K562 (cell line): ENCODE data around the gene RAD50. TPM values are rescaled to one million over a fixed set of nuclear protein-coding genes. Genes with fewer than 3 reads are reported as not detected.

Source experiments
- ATAC-seq: fragments of 200-7000 bp; cut with Tn5 transposase; 3 replicates; pipeline ENCODE4 v1.9.1; 2020; ENCODE audit warnings: moderate library complexity
- BruUV-seq: library from RNA; stranded (reverse); fragments of 400-500 nt; replicated peaks from 2 replicates; lab custom pipeline; 2021; lab: Mats Ljungman, UMichigan
- CTCF ChIA-PET: fragments of 300-600 bp; formaldehyde crosslinking; extraction: SDS; loops from one replicate; lab custom pipeline; 2021; ENCODE audit warnings: low intra/inter-chr PET ratio; lab: Yijun Ruan, JAX
- POLR2A ChIA-PET: fragments of 300-600, 350-650 bp; sonication (Branson Sonifier 250); formaldehyde crosslinking; extraction: SDS; loops from one replicate; lab custom pipeline; 2021; ENCODE audit warnings: antibody characterized with exemption, inconsistent platforms; lab: Yijun Ruan, JAX
- DNase-seq, 4 experiments: peaks; one replicate each; pipeline versions ENCODE4 v3.0.0 to v3.0.0-alpha.2; 2011 to 2018; ENCODE audit warnings: low spot score in 3 of 4, mixed read lengths in 3 of 4; ENCODE audit errors: extremely low read depth in 1 of 4
- FAIRE-seq: peaks from 2 replicates; lab custom pipeline; 2011; peaks lifted over from hg19 to GRCh38; lab: Jason Lieb, UNC
- H2AFZ ChIP-seq: 2 replicates; pipeline ENCODE4 v1.6.0; 2011; ENCODE audit warnings: low read depth, low read length, control low read depth, inconsistent platforms
- H3K27ac ChIP-seq: fragments of 200-600 bp; 3 replicates; pipeline ENCODE4 v1.8.0; 2011; ENCODE audit warnings: low read depth, mild to moderate bottlenecking, control low read depth, inconsistent platforms, low read length, moderate library complexity, mixed read lengths; ENCODE audit errors: extremely low read depth
- H3K27me3 ChIP-seq, 2 experiments: fragments of 300-600 bp in 1 of 2; 2 replicates in 1 of 2; 3 replicates in 1 of 2; pipeline versions ENCODE4 v1.6.0 to v1.8.0; 2011; ENCODE audit warnings: inconsistent platforms in 2 of 2, low read length in 2 of 2, mild to moderate bottlenecking in 1 of 2, mixed read lengths in 1 of 2, moderate library complexity in 1 of 2; ENCODE audit not compliant: control insufficient read depth in 2 of 2, insufficient read depth in 2 of 2
- H3K36me3 ChIP-seq: fragments of 300-600 bp; 3 replicates; pipeline ENCODE4 v1.8.0; 2011; ENCODE audit warnings: mild to moderate bottlenecking, low read length, inconsistent platforms; ENCODE audit not compliant: control insufficient read depth, insufficient read depth
- H3K4me1 ChIP-seq, 2 experiments: fragments of 200-600 bp in 1 of 2; replicated peaks in 1 of 2; 2 replicates in 1 of 2; 3 replicates in 1 of 2; pipeline versions ENCODE4 v1.5.1 to v1.8.0; 2011; ENCODE audit warnings: inconsistent platforms in 2 of 2, low read length in 2 of 2, mild to moderate bottlenecking in 1 of 2, mixed read lengths in 1 of 2, moderate library complexity in 1 of 2; ENCODE audit not compliant: control insufficient read depth in 2 of 2, insufficient read depth in 2 of 2
- H3K4me2 ChIP-seq: 2 replicates; pipeline ENCODE4 v1.6.1; 2011; ENCODE audit warnings: low read length, control low read depth, inconsistent platforms, mixed read lengths; ENCODE audit not compliant: insufficient read depth
- H3K4me3 ChIP-seq: fragments of 200-600 bp; sonication (generic), shearing (Covaris generic); 2 replicates; pipeline ENCODE4 v1.5.1; 2016; ENCODE audit warnings: control low read depth, inconsistent platforms
- H3K79me2 ChIP-seq: fragments of 200-600 bp; 3 replicates; pipeline ENCODE4 v1.8.0; 2011; ENCODE audit warnings: low read length, inconsistent platforms; ENCODE audit not compliant: control insufficient read depth, insufficient read depth
- H3K9ac ChIP-seq, 2 experiments: 2 replicates each; pipeline versions ENCODE4 v1.6.0 to v1.6.1; 2011; ENCODE audit warnings: low read depth in 2 of 2, low read length in 2 of 2, control low read depth in 1 of 2, inconsistent platforms in 1 of 2, mild to moderate bottlenecking in 1 of 2, mixed read lengths in 1 of 2; ENCODE audit not compliant: insufficient read depth in 1 of 2
- H3K9me1 ChIP-seq: one replicate; pipeline ENCODE4 v1.6.0; 2011; ENCODE audit warnings: inconsistent platforms, mild to moderate bottlenecking, low read length, moderate library complexity; ENCODE audit not compliant: control insufficient read depth, insufficient read depth
- H3K9me3 ChIP-seq: replicated peaks from 2 replicates; pipeline ENCODE4 v1.5.1; 2011; ENCODE audit warnings: low read depth, low read length, inconsistent platforms; ENCODE audit not compliant: control insufficient read depth, insufficient read depth
- H4K20me1 ChIP-seq: replicated peaks from 2 replicates; pipeline ENCODE4 v1.6.1; 2011; ENCODE audit warnings: low read length, inconsistent platforms, mixed read lengths; ENCODE audit not compliant: control insufficient read depth, insufficient read depth
- BRF1 ChIP-seq: IDR thresholded peaks from 3 replicates; pipeline ENCODE4 v1.6.1; 2011; ENCODE audit warnings: borderline replicate concordance, mild to moderate bottlenecking; ENCODE audit not compliant: insufficient read length; ENCODE audit errors: extremely low read depth
- NCOR1 ChIP-seq: fragments of 450-650 bp; IDR thresholded peaks from 2 replicates; pipeline ENCODE4 v1.6.1; 2016; ENCODE audit warnings: mild to moderate bottlenecking, moderate library complexity
- SIRT6 ChIP-seq: IDR thresholded peaks from one replicate; pipeline ENCODE4 v1.6.1; 2012; ENCODE audit warnings: low read depth, mild to moderate bottlenecking, control low read depth, inconsistent platforms, low read length, moderate library complexity
- ZNF354B ChIP-seq: fragments of 250-450 bp; sonication (Bioruptor Pico); IDR thresholded peaks from 2 replicates; pipeline ENCODE4 v1.4.0; 2020
- ZNF395 ChIP-seq: fragments of 200-800 bp; sonication (Bioruptor generic); IDR thresholded peaks from 2 replicates; pipeline ENCODE4 v1.6.1; 2017; ENCODE audit warnings: missing genetic modification characterization, missing compliant biosample characterization
- WGBS: fragments of 100-300 bp; shearing (Covaris generic); methylation state at CpG from one replicate; pipeline ENCODE4 v1.1.6; 2016; ENCODE audit warnings: low coverage, mixed read lengths; ENCODE audit not compliant: insufficient coverage; ENCODE audit errors: missing lambda C conversion rate; 5-methylcytosine and 5-hydroxymethylcytosine counted together
- in situ Hi-C: fragments of 300-500 bp; cut with MboI; formaldehyde crosslinking; loops from 4 replicates; pipeline ENCODE4 v1.15.0; 2018; ENCODE audit warnings: inconsistent platforms, mixed read lengths
- intact Hi-C: fragments of 100-400 bp; cut with micrococcal nuclease; formaldehyde crosslinking; loops from 2 replicates; pipeline ENCODE4 v1.14.2; 2022
- polyA plus RNA-seq, 8 experiments: library from polyadenylated mRNA; depleted of rRNA in 4 of 8; stranded (reverse) in 5 of 8; unstranded in 3 of 8; fragments of >200 nt; fragmentation: Nextera tagmentation in 2 of 8; fragmentation: Illumina TruSeq in 1 of 8; extraction: Ambion mirVana in 2 of 8; extraction: Trizol in 1 of 8; gene quantifications; 2 replicates each; pipeline versions ENCODE4 v1.2.1 to v1.2.3, GENCODE V29; 2011 to 2014; ENCODE audit warnings: inconsistent platforms in 1 of 8, missing spikeins in 1 of 8
- total RNA-seq, 7 experiments: library from RNA; depleted of rRNA in 6 of 7; stranded (reverse); fragments of >200 nt in 6 of 7; fragmentation: Illumina TruSeq in 2 of 7; extraction: Trizol in 2 of 7; gene quantifications; 2 replicates each; pipeline versions ENCODE4 v1.2.1 to v1.2.3, GENCODE V29; 2011 to 2021; ENCODE audit warnings: low replicate concordance in 1 of 7

The RAD50 gene
- total and polyA plus RNA-seq, 9 of the 15 experiments (the other 6 are each of a cell fraction or from before 2014, with no cell fraction given) = 15.3 to 74.2 (median 44.1) TPM

GRCh38 chr5:132566657-132567056 is 9.9 kb downstream of the RAD50 start:
- H3K79me2 ChIP-seq = peaks cover 48% of the 10 kb centered on the region

More at GRCh38 chr5:132566657-132567056, 9.9 kb downstream of the RAD50 start:
- intact Hi-C loops (no loop called here), in situ Hi-C loops (no loop called here)
- POLR2A ChIA-PET = interaction anchor here (0.7 to 2.7 kb wide), 3 partner anchors 8 to 10 kb away, joined by 3 to 8 read pairs (median 3); partner anchors contain the start of gene RAD50
- WGBS = 92% methylated on average over 1 of the region's 1 CpG
- ATAC-seq (no peak), FAIRE-seq (no peak), DNase-seq (no peak)
- no peaks in the 10 kb centered on the region for H3K9me1 ChIP-seq
- H3K27me3 ChIP-seq = no peaks in the 10 kb centered on the region
- CTCF ChIA-PET = no interaction called here
- H2AFZ ChIP-seq = no peak overlapping the region
- no peak overlapping the region for H3K4me3 ChIP-seq
- no TSS peak for BruUV-seq
- H3K4me2 ChIP-seq = no peak overlapping the region
- no peaks in the 10 kb centered on the region for H3K9me3 ChIP-seq
- H3K36me3 ChIP-seq = peaks cover 87% of the 10 kb centered on the region
- no peaks in the 10 kb centered on the region for H3K4me1 ChIP-seq
- H3K9ac ChIP-seq = no peak overlapping the region
- no peak overlapping the region for H3K27ac ChIP-seq
- TF ChIP-seq NCOR1 (no peak), SIRT6 (no peak), ZNF354B (CRISPR knock-in tag) (no peak), BRF1 (no peak), ZNF395 (no peak)
- no peaks in the 10 kb centered on the region for H4K20me1 ChIP-seq
